GM19438 (cell line): ENCODE results near the gene UBR1.
A peak's percentile ranks its signal among the peaks of the same experiment; 100 is the strongest.
"Not testable (repeated sequence)": the region's sequence is repeated elsewhere in the genome, so short reads cannot be mapped to it uniquely, and the experiment has no call there.

ENCODE experiments used
- ATAC-seq: cut with Tn5 transposase; IDR thresholded peaks from one replicate; pipeline ENCODE4 v1.9.1; 2021; ENCODE audit warnings: low read depth; ENCODE audit not compliant: unreplicated experiment

The UBR1 gene

DNA sequence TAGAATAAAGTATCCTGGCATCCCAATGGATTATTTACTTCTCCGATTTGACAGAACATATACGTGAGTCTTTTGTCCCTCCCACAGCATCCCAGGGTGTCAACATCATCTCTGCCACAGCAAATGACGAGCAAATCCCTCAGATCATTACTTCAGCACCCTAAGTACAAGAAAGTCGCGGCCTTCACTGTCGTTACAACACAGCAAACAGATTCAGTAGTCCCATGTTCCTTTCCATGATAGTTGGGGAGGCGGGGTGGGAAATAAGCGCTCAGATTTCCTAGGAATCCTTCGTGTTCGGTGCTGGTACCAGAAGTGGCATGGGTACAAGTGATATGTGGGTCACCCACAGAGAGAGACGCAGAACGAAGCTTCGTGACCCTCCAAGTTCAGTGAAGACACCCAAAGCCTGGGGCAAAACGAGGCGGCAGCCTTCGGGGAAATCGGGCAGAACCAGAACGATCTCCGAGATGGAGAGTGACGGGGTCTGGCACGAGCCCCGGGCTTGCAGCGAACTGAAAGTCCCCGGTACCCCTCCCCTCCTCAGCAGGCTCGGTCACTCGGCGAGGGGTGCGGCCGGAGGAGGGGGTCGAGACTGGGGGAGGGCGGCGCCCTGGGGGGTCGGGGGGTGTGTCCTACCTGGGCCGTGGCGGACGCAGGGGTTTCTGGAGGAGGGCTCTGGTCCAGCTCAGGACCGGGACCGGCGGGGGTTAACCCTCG lies 185.9 kb downstream of the UBR1 start:
- peak; percentile 30 for ATAC-seq

DNA sequence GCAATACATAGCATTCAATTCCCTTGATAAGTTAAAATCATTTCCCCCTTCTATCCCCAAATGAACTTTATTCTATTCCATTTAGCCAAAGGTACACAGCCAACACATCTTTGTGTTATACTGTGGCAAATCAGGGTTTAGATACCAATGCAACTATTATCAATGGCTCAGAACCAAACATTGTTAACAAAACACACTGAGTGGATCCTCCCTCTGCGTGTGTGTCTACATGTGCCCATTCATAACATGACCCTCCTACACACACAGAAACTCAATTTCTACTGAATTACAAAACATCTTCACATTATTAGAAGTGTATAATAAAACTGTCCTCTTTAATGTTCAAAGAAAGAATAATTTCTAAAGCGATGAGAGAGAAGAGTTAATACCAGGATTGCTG lies 186.5 kb downstream of the UBR1 start:
- ATAC-seq: no peak

DNA sequence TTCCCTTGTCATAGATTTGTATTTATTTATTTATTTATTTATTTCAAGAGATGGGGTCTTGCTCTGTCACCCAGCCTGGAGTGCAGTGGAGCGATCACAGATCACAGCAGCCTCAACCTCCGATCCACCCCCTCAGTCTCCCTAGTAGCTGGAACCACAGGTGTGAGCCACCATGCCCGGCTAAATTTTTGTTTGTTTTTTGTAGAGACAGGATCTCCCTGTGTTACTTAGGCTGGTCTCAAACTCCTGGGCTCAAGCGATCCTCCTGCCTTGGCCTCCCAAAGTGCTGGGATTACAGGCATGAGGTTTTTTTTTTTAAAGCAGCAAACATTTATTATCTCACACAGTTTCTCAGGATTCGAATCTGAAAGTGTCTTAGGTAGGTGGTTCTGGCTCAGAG lies 187.8 kb downstream of the UBR1 start:
- no peak for ATAC-seq

DNA sequence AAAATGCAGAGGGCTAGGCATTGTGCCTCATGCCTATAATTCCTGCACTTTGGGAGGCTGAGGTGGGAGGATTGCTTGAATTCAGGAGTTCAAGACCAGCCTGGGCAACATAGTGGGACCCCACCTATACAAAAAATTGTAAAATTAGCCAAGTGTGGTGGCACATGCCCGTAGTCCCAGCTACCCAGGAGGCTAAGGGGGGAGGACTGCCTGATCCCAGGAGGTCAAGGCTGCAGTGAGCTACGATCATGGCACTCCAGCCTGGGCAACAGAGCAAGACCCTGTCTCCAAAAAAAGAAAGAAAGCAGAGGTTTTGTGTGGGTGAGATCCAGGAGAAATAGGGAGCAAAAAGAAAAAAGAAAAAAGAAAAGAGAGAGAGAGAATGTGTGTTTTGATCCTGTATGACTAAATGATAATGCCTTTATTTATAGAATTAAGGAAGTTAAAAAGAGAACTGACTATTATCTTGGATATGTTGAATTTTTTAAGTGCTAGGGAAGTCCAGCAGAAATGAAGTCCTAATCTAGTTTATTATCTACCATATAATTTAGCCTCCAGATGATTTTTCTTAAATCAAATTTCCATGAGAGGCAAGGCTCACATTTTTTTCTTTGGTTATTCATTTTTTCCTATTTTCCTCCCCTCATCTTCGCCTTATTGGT lies 190.1 kb downstream of the UBR1 start:
- no peak for ATAC-seq

DNA sequence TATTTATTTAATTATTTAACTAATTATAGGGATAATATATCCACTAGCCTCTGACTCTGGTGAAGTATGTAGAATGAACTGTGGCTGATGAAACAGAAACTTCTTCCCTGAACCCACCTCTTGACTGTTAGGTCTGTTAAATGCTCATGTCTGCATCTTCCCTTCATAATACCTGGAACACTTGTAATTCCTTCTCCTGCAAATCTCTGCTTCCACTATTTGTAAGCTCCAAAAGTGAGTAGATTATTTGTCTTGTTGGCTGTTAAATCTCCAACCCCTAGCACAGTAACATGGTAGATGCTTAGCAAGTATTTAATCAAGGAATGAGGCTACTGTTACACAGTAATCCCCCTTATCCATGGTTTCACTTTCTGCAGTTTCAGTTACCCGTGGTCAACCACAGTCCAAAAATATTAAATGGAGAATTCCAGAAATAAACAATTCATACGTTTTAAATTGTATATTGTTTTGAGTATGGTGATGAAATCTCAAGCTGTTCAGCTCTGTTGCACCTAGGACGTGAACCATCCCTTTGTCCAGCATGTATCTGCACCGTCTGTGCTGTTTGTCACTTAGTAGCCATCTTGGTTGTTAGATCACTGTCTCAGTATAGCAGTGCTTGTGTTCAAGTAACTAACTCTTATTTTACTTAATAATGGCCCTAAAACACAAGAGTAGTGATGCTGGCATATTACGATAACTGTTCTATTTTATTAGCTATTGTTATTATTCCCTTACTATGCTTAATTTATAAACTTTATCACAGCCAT lies 190.9 kb downstream of the UBR1 start:
- no peak for ATAC-seq

DNA sequence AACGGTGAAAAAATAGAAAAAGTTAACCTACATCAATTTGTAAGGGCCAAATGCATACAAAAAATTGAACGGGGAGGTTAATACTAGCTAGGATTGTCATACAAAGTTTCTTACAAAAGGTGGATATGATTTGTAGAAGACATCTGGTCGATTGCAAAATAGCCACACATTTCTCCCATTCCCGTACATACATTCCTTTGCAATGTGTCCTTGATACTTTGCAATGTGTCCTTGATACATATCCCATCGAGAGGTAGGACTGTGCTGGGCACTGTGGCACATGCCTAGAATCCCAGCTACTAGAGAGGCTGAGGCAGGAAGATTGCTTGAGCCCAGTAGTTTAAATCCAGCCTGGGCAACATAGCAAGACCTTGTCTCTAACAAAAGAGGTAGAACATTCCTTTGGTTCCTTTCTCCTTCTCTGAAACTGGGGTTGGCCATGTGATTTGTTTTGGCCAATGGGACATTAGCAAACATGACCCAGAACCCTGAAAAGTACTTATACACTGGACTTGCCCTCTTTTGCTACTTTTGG lies 194.7 kb downstream of the UBR1 start:
- ATAC-seq: no peak

DNA sequence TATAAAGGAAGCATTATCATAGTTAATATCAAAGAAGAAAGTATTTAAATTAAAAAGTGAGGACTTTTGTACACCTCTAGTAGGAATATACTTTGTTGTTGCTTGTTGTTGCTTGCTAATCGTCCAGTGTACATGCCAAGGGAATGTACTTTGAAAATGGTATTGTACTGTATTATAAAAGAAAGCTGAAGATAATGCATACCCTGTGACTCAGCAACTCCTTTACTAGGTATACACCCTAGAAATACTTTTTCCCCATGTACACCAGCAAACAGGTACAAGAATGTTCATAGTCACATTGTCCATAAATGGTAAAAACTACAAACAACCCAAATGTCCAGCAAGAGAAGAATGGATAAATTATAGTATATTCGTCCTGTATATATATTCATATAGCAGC lies 197.3 kb downstream of the UBR1 start:
- no peak for ATAC-seq

DNA sequence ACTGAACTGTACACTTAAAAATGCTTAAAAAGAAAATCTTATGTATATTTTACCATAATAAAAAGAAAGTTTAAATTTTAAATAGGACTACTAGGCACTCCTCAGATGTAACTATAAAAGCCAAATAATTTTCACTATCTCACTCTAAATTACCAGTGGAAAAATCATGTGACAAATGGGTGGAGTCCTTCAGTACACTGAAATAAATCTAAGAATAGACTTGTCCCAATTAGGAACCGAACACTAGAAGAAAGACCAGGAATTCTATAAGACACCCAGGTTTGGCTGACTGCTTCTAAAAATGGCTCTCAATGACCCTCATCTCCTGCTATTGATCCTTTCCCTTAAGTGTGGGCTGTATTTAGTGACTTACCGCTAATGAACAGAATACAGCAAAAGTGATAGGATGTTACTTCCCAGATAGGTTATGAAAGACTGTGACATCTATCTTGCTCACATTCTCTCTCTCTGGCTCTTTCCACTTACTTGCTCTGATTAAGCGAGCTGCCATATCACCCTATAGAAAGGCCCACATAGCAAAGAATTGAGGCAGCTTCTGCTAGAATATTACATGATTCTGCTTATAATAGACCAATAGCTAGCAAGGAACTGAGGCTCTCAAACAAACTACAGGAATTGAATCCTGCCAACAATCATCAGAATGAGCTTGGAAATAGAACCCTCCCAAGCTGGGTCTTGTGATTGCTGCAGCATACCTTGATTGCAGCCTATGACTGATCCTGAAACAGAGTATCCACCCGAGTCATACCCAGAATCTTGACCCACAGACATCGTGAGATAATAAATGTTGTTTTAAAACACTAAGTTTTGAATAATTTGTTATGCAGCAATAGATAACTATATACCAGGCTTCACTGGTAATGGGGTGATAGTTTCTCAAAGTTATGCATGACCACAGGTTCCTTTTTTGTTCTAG lies 202.2 kb downstream of the UBR1 start:
- ATAC-seq: no peak

DNA sequence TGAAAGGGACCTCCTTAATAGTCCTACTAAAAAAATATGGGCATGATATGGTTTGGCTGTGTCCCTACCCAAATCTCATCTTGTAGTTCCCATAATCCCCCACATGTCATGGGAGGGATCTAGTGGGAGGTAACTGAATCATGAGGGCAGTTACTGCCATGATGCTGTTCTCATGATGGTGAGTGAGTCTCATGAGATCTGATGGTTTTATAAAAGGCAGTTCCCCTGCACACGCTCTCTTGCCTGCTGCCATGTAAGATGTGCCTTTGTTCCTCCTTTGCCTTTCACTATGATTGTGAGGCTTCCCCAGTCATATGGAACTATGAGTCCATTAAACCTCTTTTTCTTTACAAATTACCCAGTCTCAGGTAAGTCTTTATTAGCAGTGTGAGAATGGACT lies 211.9 kb downstream of the UBR1 start:
- ATAC-seq: not testable (repeated sequence)
